Esophagus squamous epithelium (tissue), 4 donors: ENCODE results near the gene LDAH.
"Not testable (repeated sequence)": the region's sequence is repeated elsewhere in the genome, so short reads cannot be mapped to it uniquely, and the experiment has no call there.

Experiments used
- CTCF ChIP-seq, 6 experiments: fragments of 450-650 bp in 4 of 6; fragments of 200-600 bp in 2 of 6; sonication (generic) in 2 of 6; IDR thresholded peaks; one replicate each; pipeline ENCODE4 v1.5.1; 2016 to 2019; ENCODE audit warnings: antibody characterized with exemption in 6 of 6, mild to moderate bottlenecking in 4 of 6, moderate library complexity in 4 of 6
- POLR2A ChIP-seq, 4 donors: fragments of 450-650 bp; IDR thresholded peaks; one replicate each; pipeline ENCODE4 v1.6.1; 2017; ENCODE audit warnings: antibody characterized with exemption in 4 of 4, mild to moderate bottlenecking in 4 of 4, moderate library complexity in 3 of 4

DNA sequence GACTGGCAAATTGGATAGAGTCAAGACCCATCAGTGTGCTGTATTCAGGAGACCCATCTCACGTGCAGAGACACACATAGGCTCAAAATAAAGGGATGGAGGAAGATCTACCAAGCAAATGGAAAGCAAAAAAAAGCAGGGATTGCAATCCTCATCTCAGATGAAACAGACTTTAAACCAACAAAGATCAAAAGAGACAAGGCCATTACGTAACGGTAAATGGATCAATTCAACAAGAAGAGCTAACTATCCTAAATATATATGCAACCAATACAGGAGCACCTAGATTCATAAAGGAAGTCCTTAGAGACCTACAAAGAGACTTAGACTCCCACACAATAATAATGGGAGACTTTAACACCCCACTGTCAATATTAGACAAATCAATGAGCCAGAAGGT, 109.3 kb downstream of the LDAH start:
- not testable (repeated sequence) for TF ChIP-seq CTCF, POLR2A (IDR thresholded peaks at IDR 0.05)
